ENCODE data around the gene INTS6. TPM values are rescaled to one million over a fixed set of nuclear protein-coding genes. Genes with fewer than 3 reads are reported as not detected.

Gene INTS6
- total and polyA plus RNA-seq, 2 donors = 22.7 to 36.1 TPM

DNA sequence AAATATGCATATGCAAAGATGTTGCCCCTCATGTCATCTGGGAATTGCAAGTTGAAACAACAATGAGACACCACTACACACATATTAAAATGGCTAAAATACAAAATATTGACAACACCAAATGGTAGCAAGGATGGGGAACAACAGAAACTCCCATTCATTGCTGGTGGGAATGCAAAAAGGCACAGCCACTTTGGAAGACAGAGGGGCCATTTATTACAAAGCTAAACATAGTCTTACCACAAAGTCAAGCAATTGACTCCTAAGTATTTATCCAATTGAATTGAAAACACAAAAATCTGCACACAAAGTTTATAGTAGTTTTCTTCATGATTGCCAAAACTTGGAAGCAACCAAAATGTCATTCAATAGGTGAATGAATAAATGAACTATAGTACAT is 119.4 kb downstream of the INTS6 start:
- no peaks in the 10 kb centered on the region for H3K27me3 ChIP-seq (ENCODE audit: control insufficient read depth in 2 of 2, insufficient read depth in 1 of 2, low read length in 1 of 2)
- H3K27ac ChIP-seq (ENCODE audit: low read depth in 1 of 2, low read length in 1 of 2) = no peak overlapping the region
- H3K4me1 ChIP-seq (ENCODE audit: control insufficient read depth in 2 of 2, insufficient read depth in 2 of 2, low read length in 2 of 2) = peaks cover 16 to 32% of the 10 kb centered on the region in 2 donors
- no peaks in the 10 kb centered on the region for H3K9me3 ChIP-seq (ENCODE audit: control insufficient read depth in 2 of 2, insufficient read depth in 1 of 2, low read length in 1 of 2)
- no peaks in the 10 kb centered on the region for H3K36me3 ChIP-seq (ENCODE audit: control insufficient read depth in 2 of 2, insufficient read depth in 2 of 2, low read length in 1 of 2)
- no peak overlapping the region for H3K4me3 ChIP-seq (ENCODE audit: low read length in 2 of 2)
- DNase-seq (ENCODE audit: low read depth in 6 of 9, low spot score in 9 of 9) = no peak

DNA sequence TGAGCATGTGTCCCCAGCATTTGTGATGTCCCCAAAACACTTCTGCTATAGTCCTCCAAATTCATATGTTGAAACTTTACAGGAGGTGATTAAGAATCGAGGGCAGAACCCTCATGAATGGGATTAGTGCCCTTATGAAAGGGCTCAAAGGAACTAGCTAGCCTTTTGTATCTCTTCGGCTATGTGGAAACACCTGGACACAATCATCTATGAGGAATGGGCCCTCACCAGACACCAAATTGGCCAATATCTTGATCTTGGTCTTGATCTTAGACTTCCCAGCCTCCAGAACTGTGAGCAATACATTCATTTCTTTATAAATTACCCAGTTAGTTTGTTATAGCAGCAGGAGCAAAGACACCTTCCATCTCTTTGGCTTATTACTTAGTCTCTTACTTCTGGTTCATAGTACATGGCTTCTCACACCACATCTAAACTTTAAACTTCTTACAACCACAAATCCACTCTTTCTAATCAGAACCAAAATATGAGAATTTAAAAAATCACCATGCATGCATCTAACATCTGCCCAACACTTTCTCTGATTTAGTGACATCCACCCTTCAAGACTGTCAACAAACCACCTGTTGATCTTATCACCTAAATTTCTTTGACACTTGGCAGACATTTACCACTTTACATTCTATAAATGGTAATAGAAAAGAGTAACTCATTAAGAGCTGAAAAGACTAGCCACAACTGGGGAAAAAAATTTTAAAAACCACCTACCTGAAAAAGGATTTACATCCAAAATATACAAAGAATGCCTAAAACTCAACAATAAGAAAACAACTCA is 120.1 kb downstream of the INTS6 start:
- 93% methylated on average over 2 of the region's 2 CpGs for WGBS
- no peaks in the 10 kb centered on the region for H3K36me3 ChIP-seq (ENCODE audit: control insufficient read depth in 2 of 2, insufficient read depth in 2 of 2, low read length in 1 of 2)
- no peak overlapping the region for H3K27ac ChIP-seq (ENCODE audit: low read depth in 1 of 2, low read length in 1 of 2)
- no peak overlapping the region for H3K4me3 ChIP-seq (ENCODE audit: low read length in 2 of 2)
- no peaks in the 10 kb centered on the region for H3K27me3 ChIP-seq (ENCODE audit: control insufficient read depth in 2 of 2, insufficient read depth in 1 of 2, low read length in 1 of 2)
- DNase-seq (ENCODE audit: low read depth in 6 of 9, low spot score in 9 of 9) = peak in 1 of 9 donors; percentile 49
- H3K4me1 ChIP-seq (ENCODE audit: control insufficient read depth in 2 of 2, insufficient read depth in 2 of 2, low read length in 2 of 2) = peaks cover 16 to 32% of the 10 kb centered on the region in 2 donors
- H3K9me3 ChIP-seq (ENCODE audit: control insufficient read depth in 2 of 2, insufficient read depth in 1 of 2, low read length in 1 of 2) = no peaks in the 10 kb centered on the region

DNA sequence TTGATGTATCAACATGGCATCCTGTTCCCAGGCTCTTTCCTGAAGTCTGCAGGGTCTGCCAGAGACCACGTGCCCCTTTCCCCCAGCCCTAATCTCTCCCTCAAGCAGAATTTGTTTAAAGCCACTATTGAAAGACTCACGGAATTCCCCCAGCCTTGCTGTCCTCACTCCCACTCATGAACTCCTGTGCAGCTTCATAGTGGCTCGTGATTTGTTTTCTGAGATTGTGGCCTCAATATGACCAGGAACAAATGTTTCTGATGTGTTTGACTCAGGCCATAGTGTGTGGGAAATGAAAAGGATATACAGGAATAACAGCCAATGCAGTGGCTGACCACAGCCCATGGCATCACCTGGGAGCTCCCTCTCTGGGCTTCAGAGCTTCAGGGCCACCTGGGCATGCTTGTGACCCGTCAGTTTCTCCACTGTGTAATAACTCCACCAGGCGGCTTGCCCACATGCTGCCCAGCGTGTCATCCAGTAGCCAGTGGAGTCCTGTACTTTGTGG is 121.4 kb downstream of the INTS6 start:
- WGBS = 56% methylated on average over 6 of the region's 6 CpGs
- Histone ChIP-seq H3K36me3 (ENCODE audit: control insufficient read depth in 2 of 2, insufficient read depth in 2 of 2, low read length in 1 of 2) (no peaks in the 10 kb centered on the region), H3K4me1 (ENCODE audit: control insufficient read depth in 2 of 2, insufficient read depth in 2 of 2, low read length in 2 of 2) (peaks cover 16 to 32% of the 10 kb centered on the region in 2 donors), H3K9me3 (ENCODE audit: control insufficient read depth in 2 of 2, insufficient read depth in 1 of 2, low read length in 1 of 2) (no peaks in the 10 kb centered on the region), H3K4me3 (ENCODE audit: low read length in 2 of 2) (no peak overlapping the region), H3K27me3 (ENCODE audit: control insufficient read depth in 2 of 2, insufficient read depth in 1 of 2, low read length in 1 of 2) (no peaks in the 10 kb centered on the region), H3K27ac (ENCODE audit: low read depth in 1 of 2, low read length in 1 of 2) (no peak overlapping the region)
- peak in 1 of 9 donors; percentile 7 for DNase-seq (ENCODE audit: low read depth in 6 of 9, low spot score in 9 of 9)

DNA sequence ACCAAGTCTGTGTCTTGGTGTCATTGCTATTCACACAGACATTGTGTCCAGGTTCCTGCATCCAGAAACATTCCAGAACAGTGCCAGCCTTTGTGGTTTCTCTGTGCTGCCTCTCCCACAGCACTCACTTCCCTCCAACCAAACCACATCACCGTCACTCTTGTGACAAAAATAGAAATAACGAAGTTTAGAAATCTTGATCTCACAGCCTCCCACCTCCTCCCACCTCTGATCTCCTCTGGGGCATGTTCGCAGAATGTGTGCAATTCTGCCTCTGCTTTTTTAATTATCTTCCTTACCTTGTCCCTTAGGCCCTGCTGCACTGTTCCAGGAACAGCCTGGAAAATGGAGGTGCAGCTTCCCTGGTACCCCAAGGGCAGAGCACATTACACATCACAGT is 122.0 kb downstream of the INTS6 start:
- WGBS = 4% methylated on average over 3 of the region's 3 CpGs
- no peak overlapping the region for H3K27ac ChIP-seq (ENCODE audit: low read depth in 1 of 2, low read length in 1 of 2)
- peaks cover 16 to 32% of the 10 kb centered on the region in 2 donors for H3K4me1 ChIP-seq (ENCODE audit: control insufficient read depth in 2 of 2, insufficient read depth in 2 of 2, low read length in 2 of 2)
- no peak overlapping the region for H3K4me3 ChIP-seq (ENCODE audit: low read length in 2 of 2)
- H3K27me3 ChIP-seq (ENCODE audit: control insufficient read depth in 2 of 2, insufficient read depth in 1 of 2, low read length in 1 of 2) = no peaks in the 10 kb centered on the region
- H3K9me3 ChIP-seq (ENCODE audit: control insufficient read depth in 2 of 2, insufficient read depth in 1 of 2, low read length in 1 of 2) = no peaks in the 10 kb centered on the region
- DNase-seq (ENCODE audit: low read depth in 6 of 9, low spot score in 9 of 9) = peak in 7 of 9 donors; percentile 15 to 71 (median 35)
- no peaks in the 10 kb centered on the region for H3K36me3 ChIP-seq (ENCODE audit: control insufficient read depth in 2 of 2, insufficient read depth in 2 of 2, low read length in 1 of 2)

DNA sequence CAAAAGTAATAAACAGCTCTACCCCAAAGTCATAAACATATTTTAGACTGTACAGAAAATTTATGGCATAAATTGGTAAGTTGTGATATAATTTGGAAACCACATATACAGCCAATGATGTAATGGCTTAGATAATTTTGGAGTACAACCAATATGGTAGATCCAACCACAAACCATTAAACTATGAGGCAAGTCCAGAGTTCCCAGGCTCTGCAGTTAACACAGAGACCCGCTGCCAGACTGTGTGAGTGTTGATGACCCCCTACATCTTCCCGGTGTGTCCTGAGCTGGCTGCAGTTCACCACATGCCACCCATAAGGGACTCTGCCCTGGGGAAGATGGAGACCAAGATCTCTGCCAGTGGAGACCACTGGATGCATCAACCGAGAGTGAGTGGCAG is 123.2 kb downstream of the INTS6 start:
- Histone ChIP-seq H3K4me1 (ENCODE audit: control insufficient read depth in 2 of 2, insufficient read depth in 2 of 2, low read length in 2 of 2) (peaks cover 16 to 32% of the 10 kb centered on the region in 2 donors), H3K36me3 (ENCODE audit: control insufficient read depth in 2 of 2, insufficient read depth in 2 of 2, low read length in 1 of 2) (no peaks in the 10 kb centered on the region), H3K4me3 (ENCODE audit: low read length in 2 of 2) (no peak overlapping the region), H3K27me3 (ENCODE audit: control insufficient read depth in 2 of 2, insufficient read depth in 1 of 2, low read length in 1 of 2) (no peaks in the 10 kb centered on the region), H3K27ac (ENCODE audit: low read depth in 1 of 2, low read length in 1 of 2) (no peak overlapping the region), H3K9me3 (ENCODE audit: control insufficient read depth in 2 of 2, insufficient read depth in 1 of 2, low read length in 1 of 2) (no peaks in the 10 kb centered on the region)
- WGBS = 94% methylated on average over 3 of the region's 3 CpGs
- DNase-seq (ENCODE audit: low read depth in 6 of 9, low spot score in 9 of 9) = no peak

DNA sequence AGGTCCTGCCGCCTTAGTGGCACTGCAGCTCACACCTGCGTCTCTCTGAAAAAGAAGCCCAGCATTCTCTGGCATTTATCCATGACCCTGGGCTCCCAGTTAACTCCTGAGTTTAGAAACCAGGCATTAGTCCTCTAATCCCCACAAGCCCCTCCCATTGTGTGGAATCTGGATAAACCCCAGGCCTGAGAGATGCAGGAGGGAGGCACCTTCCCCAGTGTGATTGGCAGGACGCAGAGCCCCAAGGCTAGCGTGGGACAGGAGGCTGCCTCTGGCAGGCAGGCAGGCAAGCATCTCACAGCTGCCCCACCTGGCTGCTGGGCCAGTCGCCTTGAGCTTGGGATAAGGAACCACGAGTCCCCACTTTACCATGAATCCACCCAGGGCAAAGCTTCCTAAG is 124.3 kb downstream of the INTS6 start:
- WGBS = 87% methylated on average over 6 of the region's 6 CpGs
- no peak for DNase-seq (ENCODE audit: low read depth in 6 of 9, low spot score in 9 of 9)
- Histone ChIP-seq H3K36me3 (ENCODE audit: control insufficient read depth in 2 of 2, insufficient read depth in 2 of 2, low read length in 1 of 2) (no peaks in the 10 kb centered on the region), H3K9me3 (ENCODE audit: control insufficient read depth in 2 of 2, insufficient read depth in 1 of 2, low read length in 1 of 2) (no peaks in the 10 kb centered on the region), H3K4me1 (ENCODE audit: control insufficient read depth in 2 of 2, insufficient read depth in 2 of 2, low read length in 2 of 2) (peaks cover 16 to 32% of the 10 kb centered on the region in 2 donors), H3K27me3 (ENCODE audit: control insufficient read depth in 2 of 2, insufficient read depth in 1 of 2, low read length in 1 of 2) (no peaks in the 10 kb centered on the region), H3K4me3 (ENCODE audit: low read length in 2 of 2) (no peak overlapping the region), H3K27ac (ENCODE audit: low read depth in 1 of 2, low read length in 1 of 2) (no peak overlapping the region)

DNA sequence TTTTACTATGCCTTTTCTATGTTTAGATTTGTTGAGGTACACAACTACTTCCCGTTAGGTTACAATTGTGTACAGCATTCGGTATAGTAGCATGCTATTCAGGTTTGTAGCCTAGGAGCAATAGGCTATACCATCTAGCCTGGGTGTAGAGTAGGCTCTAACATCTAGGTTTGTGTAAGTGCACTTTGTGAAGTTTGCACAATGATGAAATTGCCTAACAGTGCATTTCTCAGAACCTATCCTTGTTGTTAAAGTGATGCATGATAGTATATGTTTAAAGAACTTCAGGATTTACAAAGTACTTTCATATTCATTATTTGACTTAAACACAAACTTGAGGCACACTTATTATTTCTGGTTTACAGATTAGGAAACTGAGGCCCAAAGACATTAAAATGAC is 124.9 kb downstream of the INTS6 start:
- Histone ChIP-seq H3K9me3 (ENCODE audit: control insufficient read depth in 2 of 2, insufficient read depth in 1 of 2, low read length in 1 of 2) (no peaks in the 10 kb centered on the region), H3K27me3 (ENCODE audit: control insufficient read depth in 2 of 2, insufficient read depth in 1 of 2, low read length in 1 of 2) (no peaks in the 10 kb centered on the region), H3K27ac (ENCODE audit: low read depth in 1 of 2, low read length in 1 of 2) (no peak overlapping the region), H3K36me3 (ENCODE audit: control insufficient read depth in 2 of 2, insufficient read depth in 2 of 2, low read length in 1 of 2) (no peaks in the 10 kb centered on the region), H3K4me1 (ENCODE audit: control insufficient read depth in 2 of 2, insufficient read depth in 2 of 2, low read length in 2 of 2) (peaks cover 16 to 30% of the 10 kb centered on the region in 2 donors), H3K4me3 (ENCODE audit: low read length in 2 of 2) (no peak overlapping the region)
- no peak for DNase-seq (ENCODE audit: low read depth in 6 of 9, low spot score in 9 of 9)
- WGBS = 96% methylated on average over 2 of the region's 2 CpGs

DNA sequence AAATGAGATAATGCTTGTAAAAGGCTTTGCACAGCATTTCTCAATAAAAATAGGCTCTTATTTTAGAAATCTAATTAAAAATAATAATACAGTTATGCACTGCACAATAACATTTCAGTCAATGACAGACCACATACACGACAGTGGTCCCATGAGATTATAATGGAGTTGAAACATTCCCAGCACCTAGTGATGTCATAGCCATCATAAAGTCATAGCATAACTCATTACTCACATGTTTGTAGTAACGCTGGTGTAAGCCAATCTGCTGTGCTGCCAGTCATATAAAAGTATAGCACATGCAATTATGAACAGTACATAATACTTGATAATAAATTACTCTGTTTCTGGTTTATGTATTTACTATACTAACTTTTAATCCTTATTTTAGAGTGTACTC is 126.1 kb downstream of the INTS6 start:
- WGBS = 94% methylated on average over 2 of the region's 2 CpGs

DNA sequence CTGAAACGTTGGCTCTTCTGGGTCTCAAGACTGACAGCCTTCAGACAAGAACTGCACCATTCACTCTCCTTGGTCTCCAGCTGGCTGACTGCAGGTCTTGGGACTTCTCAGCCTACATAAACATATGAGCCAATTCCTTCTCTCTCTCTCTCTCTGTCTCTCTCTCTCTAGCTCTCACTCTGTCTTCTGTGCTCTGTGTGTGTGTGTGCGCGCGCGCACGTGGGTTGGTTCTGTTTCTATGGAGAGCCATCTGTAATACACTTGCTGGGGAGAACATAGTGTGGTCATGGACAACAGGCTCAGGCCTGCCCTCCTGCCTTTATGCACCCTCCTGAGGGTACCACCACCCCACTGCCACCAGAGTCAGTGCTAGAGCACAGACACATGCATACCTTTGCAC is 127.0 kb downstream of the INTS6 start:
- H3K27me3 ChIP-seq (ENCODE audit: control insufficient read depth in 2 of 2, insufficient read depth in 1 of 2, low read length in 1 of 2) = no peaks in the 10 kb centered on the region
- no peak overlapping the region for H3K27ac ChIP-seq (ENCODE audit: low read depth in 1 of 2, low read length in 1 of 2)
- no peak for DNase-seq (ENCODE audit: low read depth in 6 of 9, low spot score in 9 of 9)
- H3K4me3 ChIP-seq (ENCODE audit: low read length in 2 of 2) = no peak overlapping the region
- peaks cover 6 to 13% of the 10 kb centered on the region in 2 donors for H3K4me1 ChIP-seq (ENCODE audit: control insufficient read depth in 2 of 2, insufficient read depth in 2 of 2, low read length in 2 of 2)
- H3K9me3 ChIP-seq (ENCODE audit: control insufficient read depth in 2 of 2, insufficient read depth in 1 of 2, low read length in 1 of 2) = no peaks in the 10 kb centered on the region
- WGBS = 97% methylated on average over 6 of the region's 6 CpGs
- H3K36me3 ChIP-seq (ENCODE audit: control insufficient read depth in 2 of 2, insufficient read depth in 2 of 2, low read length in 1 of 2) = no peaks in the 10 kb centered on the region

More for the DNA sequence above, 126.1 kb downstream of the INTS6 start:
- H3K9me3 ChIP-seq (ENCODE audit: control insufficient read depth in 2 of 2, insufficient read depth in 1 of 2, low read length in 1 of 2) = no peaks in the 10 kb centered on the region
- no peak for DNase-seq (ENCODE audit: low read depth in 6 of 9, low spot score in 9 of 9)
- H3K27ac ChIP-seq (ENCODE audit: low read depth in 1 of 2, low read length in 1 of 2) = no peak overlapping the region
- peaks cover 15 to 22% of the 10 kb centered on the region in 2 donors for H3K4me1 ChIP-seq (ENCODE audit: control insufficient read depth in 2 of 2, insufficient read depth in 2 of 2, low read length in 2 of 2)
- H3K36me3 ChIP-seq (ENCODE audit: control insufficient read depth in 2 of 2, insufficient read depth in 2 of 2, low read length in 1 of 2) = no peaks in the 10 kb centered on the region
- H3K27me3 ChIP-seq (ENCODE audit: control insufficient read depth in 2 of 2, insufficient read depth in 1 of 2, low read length in 1 of 2) = no peaks in the 10 kb centered on the region
- no peak overlapping the region for H3K4me3 ChIP-seq (ENCODE audit: low read length in 2 of 2)

All from thymus (tissue), 11 donors.